Activated CD8-positive, alpha-beta memory T cell treated with anti-CD3 and anti-CD28 coated beads, Interleukin-2, amount 10 ng/mL, durations not matched to agents 7 days and 5 days (primary cell): ENCODE results near the gene PRSS8. TPM values are rescaled to one million over a fixed set of nuclear protein-coding genes. Genes with fewer than 3 reads are reported as not detected.
"Not testable (repeated sequence)": the region's sequence is repeated elsewhere in the genome, so short reads cannot be mapped to it uniquely, and the experiment has no call there.

Experiments used
- ATAC-seq: fragments of 150-1000 bp; cut with Tn5 transposase; one replicate; pipeline ENCODE4 v1.10.0; 2021; ENCODE audit warnings: moderate library complexity
- CTCF ChIA-PET: fragments of 350-600 bp; sonication (Branson Sonifier 250); formaldehyde crosslinking; loops from one replicate; lab custom pipeline; 2021; ENCODE audit warnings: antibody characterized with exemption; lab: Charles Lee
- DNase-seq: peaks from one replicate; pipeline ENCODE4 v3.0.0-alpha.2; 2020
- H3K27ac Mint-ChIP-seq: one replicate; pipeline ENCODE4 v1.8.0; 2021; ENCODE audit warnings: mild to moderate bottlenecking, mixed read lengths
- H3K27me3 Mint-ChIP-seq: one replicate; pipeline ENCODE4 v1.8.0; 2021; ENCODE audit warnings: mixed read lengths
- H3K36me3 Mint-ChIP-seq: one replicate; pipeline ENCODE4 v1.8.0; 2021; ENCODE audit warnings: mild to moderate bottlenecking, mixed read lengths
- H3K4me1 Mint-ChIP-seq: one replicate; pipeline ENCODE4 v1.8.0; 2021; ENCODE audit warnings: mixed read lengths
- H3K4me3 Mint-ChIP-seq: one replicate; pipeline ENCODE4 v1.8.0; 2021; ENCODE audit warnings: mild to moderate bottlenecking, moderate library complexity, mixed read lengths
- H3K9me3 Mint-ChIP-seq: one replicate; pipeline ENCODE4 v1.8.0; 2022; ENCODE audit warnings: low read depth, mixed read lengths
- total RNA-seq, 2 experiments: library from RNA; stranded (reverse); gene quantifications; one replicate each; pipeline ENCODE4 v1.2.3, GENCODE V29; 2021

Gene PRSS8
- total RNA-seq, 2 experiments from 2014 or later, result not detected

DNA sequence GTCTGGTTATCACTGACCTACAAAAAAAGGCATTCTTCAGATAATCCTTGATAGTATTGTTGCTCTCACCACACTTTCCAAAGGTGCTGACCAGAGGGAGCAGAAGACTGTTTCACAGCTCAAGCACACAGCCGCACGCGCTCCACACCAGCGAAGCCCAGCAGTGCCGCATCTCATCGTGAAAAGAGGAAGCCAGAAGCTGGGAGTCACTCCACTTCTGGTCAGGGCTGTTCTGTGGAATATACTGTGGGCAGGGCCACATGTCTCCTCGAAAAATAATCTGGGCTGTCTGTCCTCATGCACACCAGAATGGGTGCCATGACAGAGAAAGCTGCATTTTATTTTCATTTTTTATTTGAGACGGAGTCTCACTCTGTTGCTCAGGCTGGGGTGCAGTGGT, 21.6 kb upstream of the PRSS8 start:
- no peak overlapping the region for H3K27ac Mint-ChIP-seq
- H3K4me3 Mint-ChIP-seq, result peak overlapping the region; percentile 36
- CTCF ChIA-PET, result interaction anchor here (1.1 to 4.9 kb wide), 5 partner anchors 15 to 312 kb away, joined by 3 to 27 read pairs (median 3); no protein-coding TSS in a partner anchor
- DNase-seq (no peak), ATAC-seq (peak; percentile 33)
- H3K9me3 Mint-ChIP-seq, result no peaks in the 10 kb centered on the region
- H3K27me3 Mint-ChIP-seq, result peaks cover 10% of the 10 kb centered on the region
- H3K4me1 Mint-ChIP-seq, result peaks cover 9% of the 10 kb centered on the region
- no peaks in the 10 kb centered on the region for H3K36me3 Mint-ChIP-seq

DNA sequence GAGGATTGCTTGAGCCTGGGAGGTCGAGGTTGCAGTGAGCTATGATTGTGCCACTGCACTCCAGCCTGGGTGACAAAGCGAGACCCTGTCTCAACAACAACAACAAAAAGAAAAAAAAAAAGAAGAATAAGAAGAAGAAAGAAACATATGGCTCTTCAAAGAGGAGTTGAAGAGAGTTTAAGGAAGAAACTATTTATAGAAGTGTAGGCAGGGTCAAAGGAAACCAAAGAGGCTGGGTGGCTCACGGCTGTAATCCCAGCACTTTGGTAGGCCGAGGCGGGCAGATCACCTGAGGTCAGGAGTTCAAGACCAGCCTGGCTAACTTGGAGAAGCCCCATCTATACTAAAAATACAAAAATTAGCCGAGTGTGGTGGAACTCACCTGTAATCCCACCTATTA, 15.4 kb upstream of the PRSS8 start:
- H3K27ac Mint-ChIP-seq, H3K4me3 Mint-ChIP-seq, H3K36me3 Mint-ChIP-seq, DNase-seq, H3K27me3 Mint-ChIP-seq, ATAC-seq, H3K4me1 Mint-ChIP-seq, H3K9me3 Mint-ChIP-seq: not testable (repeated sequence)
- CTCF ChIA-PET, result interaction anchor here (2.9 kb wide), 1 partner anchor 9 kb away, joined by 15 read pairs; no protein-coding TSS in a partner anchor

DNA sequence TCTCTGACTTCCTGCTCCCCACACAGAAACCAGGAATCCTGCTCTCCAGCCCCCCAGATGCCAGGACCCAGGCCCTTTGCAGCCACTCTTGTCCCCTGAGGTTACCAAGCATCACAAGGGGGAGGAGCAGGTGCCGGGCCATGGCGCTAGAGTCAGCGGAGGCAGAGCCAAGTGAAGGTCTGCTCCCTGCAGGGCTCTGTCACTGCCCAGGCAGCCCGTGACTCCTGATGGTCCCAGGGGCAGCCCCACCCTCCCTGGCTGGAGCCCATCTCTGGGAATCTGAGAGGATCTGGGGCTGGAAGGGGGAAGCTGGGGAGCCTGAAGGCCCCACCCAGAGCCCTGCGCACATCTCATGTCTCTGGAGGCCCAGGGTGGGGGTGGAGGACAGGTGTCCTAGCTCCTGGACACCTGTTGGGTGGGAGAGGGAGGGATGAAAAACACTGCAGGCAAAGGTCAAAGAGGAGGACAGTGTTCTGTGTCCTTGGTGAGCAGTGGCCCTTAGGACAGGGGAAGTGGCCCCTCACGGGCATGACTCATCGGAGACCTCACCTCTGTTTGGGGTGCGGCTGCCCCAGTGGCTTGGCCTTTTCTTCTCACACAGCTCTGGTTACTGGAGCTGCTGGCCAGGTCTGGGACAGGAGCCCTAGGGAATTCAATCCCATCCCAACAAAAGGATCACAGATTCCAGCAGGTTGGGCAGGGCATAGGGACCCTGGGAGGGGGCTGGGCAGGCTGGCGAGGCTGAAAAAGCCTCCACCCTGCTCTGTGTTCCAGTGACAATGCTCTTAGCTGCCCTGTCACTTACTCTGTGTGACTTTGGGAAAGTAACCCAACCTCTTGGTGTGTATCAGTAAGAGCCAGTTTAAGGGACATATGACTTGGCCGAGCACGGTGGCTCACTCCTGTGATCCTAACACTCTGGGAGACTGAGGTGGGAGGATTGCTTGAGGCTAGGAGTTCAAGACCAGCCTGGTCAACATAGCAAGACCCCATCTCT, 14.7 kb upstream of the PRSS8 start, which contains the start of gene PRSS36:
Gene PRSS36 (minus strand): TSS at position 173 of the 997 bp plus-strand sequence. CDS start 31 bp downstream, at position 142.
- no peak for ATAC-seq
- Mint-ChIP-seq H3K27me3 (peaks cover 10% of the 10 kb centered on the region), H3K36me3 (no peaks in the 10 kb centered on the region), H3K4me3 (no peak within 1 kb of the TSS), H3K9me3 (no peaks in the 10 kb centered on the region), H3K4me1 (no peaks in the 10 kb centered on the region), H3K27ac (no peak within 1 kb of the TSS)
- CTCF ChIA-PET, result interaction anchor here (2.9 kb wide), 1 partner anchor 8 kb away, joined by 15 read pairs; no protein-coding TSS in a partner anchor
- DNase-seq, result no peak

DNA sequence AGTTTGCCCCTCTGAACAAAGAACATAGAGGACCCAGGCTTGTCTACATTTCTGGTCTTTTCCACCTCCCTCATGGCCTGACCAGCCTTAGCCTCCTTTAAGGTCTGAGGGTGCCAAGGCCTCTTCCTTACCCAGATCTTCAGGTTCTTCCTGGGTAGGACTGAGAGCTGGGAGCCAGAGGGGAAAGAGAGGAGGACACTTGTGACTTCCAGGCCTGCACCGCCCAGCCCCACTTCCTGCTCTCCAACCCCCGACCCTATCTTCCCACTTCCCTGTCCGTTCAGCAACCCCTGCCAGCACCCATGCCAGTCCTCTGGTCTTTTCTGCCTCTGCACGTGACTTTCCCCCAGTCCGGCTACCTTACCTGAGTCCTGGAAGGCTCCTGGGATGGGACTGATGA, 13.8 kb upstream of the PRSS8 start:
- no peak for DNase-seq
- H3K27me3 Mint-ChIP-seq, result peaks cover 10% of the 10 kb centered on the region
- no peak overlapping the region for H3K4me3 Mint-ChIP-seq
- no peak for ATAC-seq
- no peaks in the 10 kb centered on the region for H3K4me1 Mint-ChIP-seq
- H3K27ac Mint-ChIP-seq, result no peak overlapping the region
- CTCF ChIA-PET, result no interaction called here
- H3K36me3 Mint-ChIP-seq, result no peaks in the 10 kb centered on the region
- no peaks in the 10 kb centered on the region for H3K9me3 Mint-ChIP-seq

DNA sequence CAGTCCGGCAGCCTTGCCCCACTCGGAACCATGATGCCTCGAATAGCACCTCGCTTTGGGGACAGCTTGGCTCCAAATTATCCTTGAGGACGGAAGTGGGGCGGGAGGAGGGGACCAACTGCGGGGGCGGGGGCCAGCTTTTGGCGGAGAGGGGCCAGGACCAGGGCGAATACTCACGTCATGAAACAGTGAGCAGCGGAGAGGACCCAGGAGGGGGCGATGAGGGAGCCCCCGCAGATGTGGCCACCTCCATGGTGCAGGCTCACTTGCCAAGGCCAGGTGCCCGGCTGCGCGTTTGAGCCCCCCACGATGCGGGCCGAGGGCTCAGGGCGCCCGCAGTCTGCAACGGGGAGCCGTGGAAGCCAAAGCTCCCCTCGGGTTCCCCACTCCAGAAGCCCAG, 13.4 kb upstream of the PRSS8 start:
- Mint-ChIP-seq H3K27me3 (peaks cover 10% of the 10 kb centered on the region), H3K36me3 (no peaks in the 10 kb centered on the region), H3K9me3 (no peaks in the 10 kb centered on the region), H3K27ac (no peak overlapping the region), H3K4me1 (no peaks in the 10 kb centered on the region), H3K4me3 (no peak overlapping the region)
- DNase-seq, result no peak
- CTCF ChIA-PET, result no interaction called here
- ATAC-seq, result no peak

DNA sequence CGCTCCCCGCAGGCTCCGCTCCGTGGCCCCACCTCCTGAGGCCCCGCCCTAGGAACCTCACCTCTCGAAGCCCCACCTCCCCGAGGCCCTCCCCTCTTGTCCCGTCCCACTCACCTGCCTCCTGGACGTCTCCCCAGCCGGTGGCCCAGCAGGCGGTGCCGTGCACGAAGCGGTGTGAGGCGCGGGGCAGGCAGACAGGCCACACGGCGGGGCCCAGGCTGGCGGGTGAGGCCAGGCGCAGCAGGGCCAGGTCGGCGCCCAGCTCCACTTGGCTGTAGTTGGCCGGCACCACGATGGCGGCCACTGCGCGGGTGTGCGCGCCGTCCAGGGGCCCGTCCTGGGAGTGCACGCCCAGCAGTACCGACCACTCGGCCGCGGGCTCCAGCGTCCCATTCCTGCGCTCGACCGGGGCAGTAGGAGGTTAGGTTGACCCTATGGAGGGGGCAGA, 12.8 kb upstream of the PRSS8 start:
- Mint-ChIP-seq H3K4me3 (no peak overlapping the region), H3K27me3 (peaks cover 10% of the 10 kb centered on the region), H3K4me1 (peaks cover 1% of the 10 kb centered on the region), H3K27ac (no peak overlapping the region), H3K36me3 (no peaks in the 10 kb centered on the region), H3K9me3 (no peaks in the 10 kb centered on the region)
- DNase-seq (no peak), ATAC-seq (no peak)
- CTCF ChIA-PET, result no interaction called here

DNA sequence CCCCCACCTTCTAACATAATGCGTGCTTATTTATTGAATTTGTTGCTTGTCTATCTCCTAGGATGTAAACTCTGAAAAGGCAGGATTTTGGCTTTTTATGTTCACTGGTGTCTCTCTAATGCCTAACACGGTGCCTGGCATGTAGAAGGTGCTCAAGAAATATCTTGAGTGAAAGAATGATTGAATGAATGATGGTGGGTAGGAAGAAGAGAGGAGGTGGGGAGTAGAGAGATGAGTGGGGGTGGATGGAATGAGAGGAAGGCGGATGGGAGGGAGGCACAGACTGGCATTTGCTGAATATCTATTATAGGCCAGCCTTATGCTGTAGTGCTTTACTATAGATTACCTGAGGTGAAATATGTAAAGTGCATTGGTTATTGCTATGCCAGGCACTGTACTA, 12.0 kb upstream of the PRSS8 start:
- no peak overlapping the region for H3K4me3 Mint-ChIP-seq
- DNase-seq (no peak), ATAC-seq (no peak)
- peaks cover 10% of the 10 kb centered on the region for H3K27me3 Mint-ChIP-seq
- no peak overlapping the region for H3K27ac Mint-ChIP-seq
- no peaks in the 10 kb centered on the region for H3K9me3 Mint-ChIP-seq
- peaks cover 2% of the 10 kb centered on the region for H3K4me1 Mint-ChIP-seq
- CTCF ChIA-PET, result no interaction called here
- no peaks in the 10 kb centered on the region for H3K36me3 Mint-ChIP-seq

DNA sequence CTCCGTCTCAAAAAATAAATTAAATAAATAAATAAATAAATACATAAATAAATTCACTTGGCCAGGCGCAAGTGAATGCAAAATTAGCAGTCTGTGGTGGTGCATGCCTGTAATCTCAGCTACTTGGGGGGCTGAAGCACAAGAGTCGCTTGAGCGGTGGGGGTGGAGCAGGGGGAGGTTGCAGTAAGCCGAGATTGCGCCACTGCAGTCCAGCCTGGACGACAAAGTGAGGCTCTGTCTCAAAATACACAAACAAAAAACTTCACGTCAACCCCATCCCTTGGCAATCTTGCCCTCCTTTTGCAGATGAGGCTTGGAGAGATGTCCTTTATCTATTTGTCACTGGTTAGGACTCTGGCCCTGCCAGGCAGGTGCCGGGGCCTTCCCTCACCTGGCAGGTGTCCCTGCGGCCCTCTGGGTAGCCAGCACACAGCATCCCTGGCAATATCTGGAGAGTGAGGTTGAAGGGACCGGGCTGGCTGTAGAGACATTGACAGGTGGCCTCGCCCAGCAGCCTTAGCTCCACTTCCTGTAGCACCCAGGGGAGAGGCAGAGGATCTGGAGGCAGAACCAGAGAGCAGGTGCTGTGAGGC, 10.0 kb upstream of the PRSS8 start:
- Mint-ChIP-seq H3K4me3 (no peak overlapping the region), H3K4me1 (peaks cover 10% of the 10 kb centered on the region), H3K27me3 (peaks cover 10% of the 10 kb centered on the region), H3K9me3 (no peaks in the 10 kb centered on the region), H3K36me3 (no peaks in the 10 kb centered on the region), H3K27ac (no peak overlapping the region)
- no peak for DNase-seq
- no peak for ATAC-seq
- CTCF ChIA-PET, result interaction anchor here (0.7 to 1.7 kb wide), 5 partner anchors 15 to 160 kb away, joined by 3 to 4 read pairs (median 3); no protein-coding TSS in a partner anchor

DNA sequence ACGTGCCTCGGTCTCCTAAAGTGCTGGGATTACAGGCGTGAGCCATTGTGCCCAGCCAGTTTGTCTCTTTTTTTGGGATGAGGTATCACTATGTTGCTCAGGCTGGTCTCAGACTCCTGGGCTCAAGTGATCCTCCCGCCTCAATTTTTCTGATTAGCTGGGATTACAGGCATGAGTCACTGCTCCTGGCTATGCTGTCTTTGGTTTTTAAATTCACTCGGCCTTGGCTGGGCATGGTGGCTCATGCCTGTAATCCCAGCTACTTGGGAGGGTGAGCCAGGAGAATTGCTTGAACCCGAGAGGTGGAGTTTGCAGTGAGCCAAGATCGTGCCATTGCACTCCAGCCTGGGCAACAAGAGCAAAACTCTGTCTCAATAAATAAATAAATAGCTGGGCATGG, 8.9 kb upstream of the PRSS8 start:
- CTCF ChIA-PET, result interaction anchor here (0.6 to 1.7 kb wide), 5 partner anchors 14 to 159 kb away, joined by 3 to 4 read pairs (median 3); partner anchors contain the start of gene FUS
- ATAC-seq, H3K9me3 Mint-ChIP-seq, H3K36me3 Mint-ChIP-seq, H3K4me1 Mint-ChIP-seq, DNase-seq, H3K27me3 Mint-ChIP-seq, H3K4me3 Mint-ChIP-seq, H3K27ac Mint-ChIP-seq: not testable (repeated sequence)

DNA sequence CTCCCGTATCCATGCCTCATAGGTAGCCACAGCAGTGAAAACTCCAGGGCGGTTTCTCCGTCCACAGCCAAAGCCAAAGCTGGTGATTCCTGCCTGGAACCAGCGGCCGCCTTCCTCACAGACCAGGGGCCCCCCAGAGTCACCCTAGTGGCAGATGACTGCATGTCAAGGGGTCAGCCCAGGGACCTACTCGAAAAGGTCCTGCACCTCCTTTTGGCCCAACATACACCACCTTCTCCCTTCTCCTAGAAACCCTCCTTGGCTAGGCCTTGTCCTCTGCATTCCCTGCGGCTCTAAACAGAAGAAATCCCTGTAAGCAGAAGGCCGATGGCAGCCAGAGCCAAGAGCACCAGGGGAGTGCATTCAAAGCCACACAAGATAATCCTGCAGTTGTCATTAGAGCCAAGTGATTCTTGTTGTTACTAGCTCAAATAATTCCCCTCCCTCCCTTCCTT, 8.2 kb upstream of the PRSS8 start:
- Mint-ChIP-seq H3K27me3 (peaks cover 10% of the 10 kb centered on the region), H3K36me3 (no peaks in the 10 kb centered on the region), H3K27ac (peak overlapping the region; percentile 63), H3K9me3 (no peaks in the 10 kb centered on the region), H3K4me3 (no peak overlapping the region), H3K4me1 (peaks cover 10% of the 10 kb centered on the region)
- ATAC-seq, result no peak
- CTCF ChIA-PET, result interaction anchor here (0.6 to 2.8 kb wide), 9 partner anchors 13 to 329 kb away, joined by 3 to 35 read pairs (median 9); partner anchors contain the start of gene KAT8
- no peak for DNase-seq

DNA sequence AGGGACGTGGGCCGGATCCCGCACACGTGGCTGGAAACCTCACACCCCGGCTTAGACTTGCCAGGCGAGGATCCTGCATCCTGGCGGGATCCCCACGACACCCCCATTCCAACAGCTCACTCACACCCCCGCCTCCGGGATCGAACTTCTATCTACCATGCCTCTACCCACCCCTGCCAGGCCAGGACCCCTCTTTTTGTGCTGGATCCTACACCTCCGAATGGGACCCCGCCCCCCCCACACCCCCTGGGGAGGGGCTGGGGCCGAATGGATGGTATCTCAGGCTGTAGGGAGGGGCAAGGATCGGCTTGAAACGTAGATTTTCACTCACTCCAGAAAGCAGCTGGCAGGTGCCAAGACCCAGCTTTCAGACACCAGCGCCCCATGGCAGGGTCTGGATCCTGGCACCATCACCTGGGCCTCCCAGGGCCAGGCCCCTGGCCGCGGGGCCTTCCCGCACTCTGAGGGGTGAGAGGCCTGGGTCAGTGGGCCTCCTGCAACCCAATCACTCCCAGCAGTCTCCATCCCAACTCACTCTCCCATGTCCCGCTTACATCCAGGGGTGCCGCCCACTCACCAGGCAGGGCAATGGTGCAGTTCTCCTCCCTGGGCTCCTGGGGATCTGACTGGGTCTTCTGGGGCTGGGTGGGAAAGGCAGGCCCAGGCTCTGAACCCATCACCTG, 7.6 kb upstream of the PRSS8 start:
- DNase-seq, result no peak
- CTCF ChIA-PET, result interaction anchor here (0.8 to 2.8 kb wide), 39 partner anchors 9 to 329 kb away, joined by 3 to 35 read pairs (median 6); partner anchors contain the start of genes ARMC5, BCKDK, FUS and HSD3B7
- Mint-ChIP-seq H3K4me1 (peaks cover 10% of the 10 kb centered on the region), H3K27ac (peak overlapping the region; percentile 24), H3K36me3 (no peaks in the 10 kb centered on the region), H3K4me3 (no peak overlapping the region), H3K27me3 (peaks cover 10% of the 10 kb centered on the region), H3K9me3 (no peaks in the 10 kb centered on the region)
- ATAC-seq, result no peak

DNA sequence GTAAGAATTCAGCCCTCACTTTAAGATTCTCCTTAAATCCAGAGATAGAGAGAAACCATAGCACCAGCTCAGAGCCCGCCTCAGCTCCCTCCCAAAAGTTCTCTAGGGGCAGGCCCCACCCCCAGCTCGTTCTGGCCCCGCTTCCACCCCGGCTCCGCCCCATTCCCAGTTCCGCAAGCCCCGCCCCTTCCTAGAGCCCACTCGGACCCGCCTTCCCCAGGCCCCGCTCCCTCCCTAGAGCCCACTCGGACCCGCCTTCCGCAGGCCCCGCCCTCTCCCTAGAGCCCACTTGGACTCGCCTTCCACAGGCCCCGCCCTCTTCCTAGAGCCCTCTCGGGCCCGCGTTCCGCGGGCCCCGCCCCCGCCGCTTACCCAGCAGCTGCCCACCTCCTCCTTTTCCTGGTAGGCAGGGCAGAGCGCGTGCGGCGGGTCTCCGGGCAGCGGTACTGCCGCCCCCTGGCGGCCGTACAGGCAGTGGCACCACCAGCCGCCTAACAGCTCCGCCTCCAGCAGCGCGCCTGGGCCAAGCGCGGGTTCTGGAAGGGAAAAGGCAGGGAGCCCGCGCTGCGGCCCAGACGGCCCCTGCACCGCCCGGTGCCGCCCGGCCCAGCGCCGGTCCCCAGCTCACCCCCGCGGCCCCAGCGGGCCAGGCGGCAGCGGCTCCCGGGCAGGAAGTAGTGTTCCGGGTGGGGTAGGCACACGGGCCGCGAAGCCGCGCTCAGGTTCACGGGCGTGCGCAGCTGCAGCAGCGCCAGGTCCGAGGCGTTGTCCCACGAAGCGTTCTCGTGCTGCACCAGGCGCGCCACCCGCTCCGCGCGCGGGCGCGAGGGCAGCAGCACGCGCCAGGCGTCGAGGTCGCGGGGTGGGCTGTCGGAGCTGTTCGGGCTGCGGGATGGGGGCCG, 6.8 kb upstream of the PRSS8 start:
- CTCF ChIA-PET, result interaction anchor here (0.6 to 2.8 kb wide), 49 partner anchors 9 to 328 kb away, joined by 3 to 35 read pairs (median 5); partner anchors contain the start of genes ARMC5, BCKDK, FUS and HSD3B7
- H3K4me3 Mint-ChIP-seq, result peak overlapping the region; percentile 63
- ATAC-seq (peak; percentile 94), DNase-seq (peak; percentile 100)
- H3K4me1 Mint-ChIP-seq, result peaks cover 10% of the 10 kb centered on the region
- no peaks in the 10 kb centered on the region for H3K9me3 Mint-ChIP-seq
- peak overlapping the region; percentile 85 for H3K27ac Mint-ChIP-seq
- H3K27me3 Mint-ChIP-seq, result peaks cover 3% of the 10 kb centered on the region
- H3K36me3 Mint-ChIP-seq, result no peaks in the 10 kb centered on the region
